OCI-LY1 (cell line): ENCODE results near the gene MYADML2.

ENCODE experiments used
- CTCF ChIP-seq: fragments of 200-600 bp; sonication (generic), shearing (Covaris generic); IDR thresholded peaks from 2 replicates; pipeline ENCODE4 v1.5.1; 2017; ENCODE audit warnings: mild to moderate bottlenecking, antibody characterized with exemption, low read length, moderate library complexity, mixed read lengths
- EZH2 ChIP-seq: fragments of 200-600 bp; sonication (generic), shearing (Covaris generic); IDR thresholded peaks from 2 replicates; pipeline ENCODE4 v1.8.0; 2017; ENCODE audit warnings: borderline replicate concordance, mixed run types, mild to moderate bottlenecking, antibody characterized with exemption, low read length, moderate library complexity, mixed read lengths

GRCh38 chr17:81926451-81927151 lies 20.4 kb downstream of the MYADML2 start:
- TF ChIP-seq EZH2: no peak
- no peak for TF ChIP-seq CTCF
